Measurements from ENCODE around the gene PSMB7.
A peak's percentile ranks its signal among the peaks of the same experiment; 100 is the strongest.

The PSMB7 gene

DNA sequence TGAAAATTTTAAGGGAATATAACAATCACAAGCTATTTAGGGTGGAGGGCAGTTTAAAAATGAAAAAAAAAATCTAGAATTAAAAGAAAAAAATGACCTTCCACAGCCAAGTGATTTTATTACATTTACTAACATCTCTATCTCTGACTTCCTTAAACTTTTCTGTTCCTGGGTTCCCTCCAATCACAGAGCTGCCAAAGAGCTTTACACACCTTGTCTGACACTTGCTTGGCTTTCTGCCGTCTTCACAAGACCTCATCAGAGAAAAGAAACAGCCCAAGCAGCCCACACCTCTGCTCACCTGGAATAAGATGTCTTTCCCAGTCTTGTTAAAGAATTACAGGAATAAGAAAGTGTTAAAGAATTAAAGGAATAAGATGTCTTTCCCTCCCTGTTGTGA is 38.9 kb downstream of the PSMB7 start:
- TF ChIP-seq, protein P1, sequence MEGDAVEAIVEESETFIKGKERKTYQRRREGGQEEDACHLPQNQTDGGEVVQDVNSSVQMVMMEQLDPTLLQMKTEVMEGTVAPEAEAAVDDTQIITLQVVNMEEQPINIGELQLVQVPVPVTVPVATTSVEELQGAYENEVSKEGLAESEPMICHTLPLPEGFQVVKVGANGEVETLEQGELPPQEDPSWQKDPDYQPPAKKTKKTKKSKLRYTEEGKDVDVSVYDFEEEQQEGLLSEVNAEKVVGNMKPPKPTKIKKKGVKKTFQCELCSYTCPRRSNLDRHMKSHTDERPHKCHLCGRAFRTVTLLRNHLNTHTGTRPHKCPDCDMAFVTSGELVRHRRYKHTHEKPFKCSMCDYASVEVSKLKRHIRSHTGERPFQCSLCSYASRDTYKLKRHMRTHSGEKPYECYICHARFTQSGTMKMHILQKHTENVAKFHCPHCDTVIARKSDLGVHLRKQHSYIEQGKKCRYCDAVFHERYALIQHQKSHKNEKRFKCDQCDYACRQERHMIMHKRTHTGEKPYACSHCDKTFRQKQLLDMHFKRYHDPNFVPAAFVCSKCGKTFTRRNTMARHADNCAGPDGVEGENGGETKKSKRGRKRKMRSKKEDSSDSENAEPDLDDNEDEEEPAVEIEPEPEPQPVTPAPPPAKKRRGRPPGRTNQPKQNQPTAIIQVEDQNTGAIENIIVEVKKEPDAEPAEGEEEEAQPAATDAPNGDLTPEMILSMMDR (IDR thresholded peaks at IDR 0.05; ENCODE audit: control insufficient read depth, insufficient read depth, low read depth, low read length, missing control alignments): no peak
- no peak overlapping the region for H3K4me3 ChIP-seq (ENCODE audit: control insufficient read depth, low read depth, low read length)
- DNase-seq (ENCODE audit: low read depth): no peak

DNA sequence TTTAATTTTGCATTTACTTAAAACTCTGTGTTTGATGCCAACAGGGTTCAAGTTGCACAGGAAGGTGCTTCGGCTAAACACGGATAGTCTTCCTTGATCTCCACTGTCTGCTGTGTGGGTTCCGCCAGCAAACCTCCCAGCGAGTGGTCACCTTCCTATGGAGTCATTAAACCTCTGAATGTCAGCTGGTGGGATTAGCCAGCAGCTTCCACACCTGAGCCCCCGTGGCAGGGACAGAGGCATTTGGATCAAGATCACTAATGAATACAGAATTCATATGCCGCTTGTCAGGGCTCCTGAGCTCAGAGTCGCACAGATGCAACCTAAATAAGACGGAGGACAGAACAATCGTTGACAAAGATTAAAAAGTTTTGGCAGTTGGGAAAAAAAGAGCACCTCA is 39.5 kb downstream of the PSMB7 start:
- no peak for DNase-seq (ENCODE audit: low read depth)
- no peak overlapping the region for H3K4me3 ChIP-seq (ENCODE audit: control insufficient read depth, low read depth, low read length)

DNA sequence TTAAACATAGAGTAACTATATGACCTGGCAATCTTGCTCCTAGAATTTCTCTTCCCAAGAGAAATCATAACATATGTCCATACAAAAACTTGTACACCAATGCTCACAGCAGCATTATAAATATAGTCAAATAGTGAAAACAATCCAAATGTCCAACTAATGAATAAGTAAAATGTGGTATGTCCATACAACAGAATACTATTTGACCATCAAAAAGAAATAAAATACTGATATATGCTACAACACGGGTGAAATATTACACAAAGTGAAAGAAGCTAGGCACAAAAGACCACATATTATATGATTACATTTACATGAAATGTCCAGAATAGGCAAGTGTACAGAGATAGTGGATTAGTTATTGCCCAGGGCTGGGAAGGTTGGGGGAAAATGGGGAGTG is 41.4 kb downstream of the PSMB7 start:
- H3K4me3 ChIP-seq (ENCODE audit: control insufficient read depth, low read depth, low read length): no peak overlapping the region
- TF ChIP-seq, protein P1 (IDR thresholded peaks at IDR 0.05; ENCODE audit: control insufficient read depth, insufficient read depth, low read depth, low read length, missing control alignments): no peak
- no peak for DNase-seq (ENCODE audit: low read depth)

More for the DNA sequence above, 39.5 kb downstream of the PSMB7 start:
- TF ChIP-seq, protein P1 (IDR thresholded peaks at IDR 0.05; ENCODE audit: control insufficient read depth, insufficient read depth, low read depth, low read length, missing control alignments): no peak

DNA sequence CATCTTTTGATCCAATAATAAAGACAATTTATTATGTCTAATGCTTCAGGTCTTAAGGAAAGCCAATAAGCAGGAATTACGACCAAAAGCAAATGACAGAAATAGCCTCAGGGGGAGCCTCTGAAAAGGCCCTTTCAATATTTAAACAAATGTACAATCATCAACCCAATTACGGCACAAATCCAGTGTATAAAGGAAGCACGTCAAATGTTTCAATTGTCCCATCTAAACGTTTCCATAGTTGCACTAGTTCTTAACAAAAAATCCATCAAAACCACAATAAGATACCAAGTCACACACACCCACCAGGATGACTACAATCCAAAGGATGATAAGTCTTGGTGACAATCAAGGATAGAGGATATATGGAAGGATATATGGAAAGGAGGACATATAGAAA is 41.9 kb downstream of the PSMB7 start:
- TF ChIP-seq, protein P1 (IDR thresholded peaks at IDR 0.05; ENCODE audit: control insufficient read depth, insufficient read depth, low read depth, low read length, missing control alignments): no peak
- no peak overlapping the region for H3K4me3 ChIP-seq (ENCODE audit: control insufficient read depth, low read depth, low read length)
- no peak for DNase-seq (ENCODE audit: low read depth)

DNA sequence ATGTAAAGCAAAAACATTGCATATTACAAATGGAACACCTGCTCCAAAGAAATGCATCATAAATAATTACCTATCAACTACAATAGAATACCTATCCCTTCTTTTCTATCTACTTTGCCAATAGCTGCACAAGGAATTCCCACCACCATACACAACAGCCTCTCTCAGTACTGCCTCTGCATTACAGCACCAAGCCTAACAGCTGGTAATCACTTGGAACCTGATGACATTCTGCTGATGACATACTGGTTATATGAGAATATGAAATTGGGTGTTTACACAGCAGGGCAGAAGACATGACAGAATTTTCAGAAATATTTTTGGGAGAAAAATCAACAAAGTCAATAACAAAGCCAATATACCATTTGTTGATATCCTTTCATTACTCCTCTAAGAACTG is 43.2 kb downstream of the PSMB7 start:
- DNase-seq (ENCODE audit: low read depth): no peak
- H3K4me3 ChIP-seq (ENCODE audit: control insufficient read depth, low read depth, low read length): no peak overlapping the region
- TF ChIP-seq, protein P1 (IDR thresholded peaks at IDR 0.05; ENCODE audit: control insufficient read depth, insufficient read depth, low read depth, low read length, missing control alignments): no peak

DNA sequence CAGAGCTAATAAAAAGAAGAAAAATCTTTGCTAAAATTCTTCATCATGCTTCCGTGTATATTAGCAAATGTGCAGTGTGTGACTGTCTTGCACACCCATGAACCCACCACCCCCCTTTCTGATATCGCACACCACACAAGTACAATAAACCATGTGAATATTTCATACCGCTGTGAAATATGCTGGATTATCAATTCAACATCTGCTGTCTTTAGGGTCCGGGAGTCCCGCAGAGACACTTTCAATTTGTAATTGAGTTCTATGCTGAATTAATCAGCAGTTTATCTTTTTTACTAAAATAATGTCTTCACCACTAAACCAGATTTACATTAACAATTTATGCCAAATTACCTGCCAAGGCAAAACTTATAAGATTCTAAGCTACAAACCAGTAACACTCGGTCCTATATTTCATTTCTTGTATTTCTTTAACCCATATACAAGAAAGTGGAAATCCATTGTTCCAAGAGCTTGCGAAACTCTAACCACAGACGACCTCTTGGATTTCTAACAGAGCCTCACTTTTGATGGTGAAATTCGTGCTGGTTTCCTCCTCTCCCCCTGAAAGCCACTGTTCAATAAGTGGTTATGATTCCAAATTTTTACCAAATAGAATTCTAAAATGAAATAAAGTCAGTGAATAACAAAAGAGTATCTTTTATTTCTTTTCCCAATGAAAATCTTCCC is 44.2 kb downstream of the PSMB7 start:
- DNase-seq (ENCODE audit: low read depth): peak; percentile 18
- TF ChIP-seq, protein P1 (IDR thresholded peaks at IDR 0.05; ENCODE audit: control insufficient read depth, insufficient read depth, low read depth, low read length, missing control alignments): no peak
- no peak overlapping the region for H3K4me3 ChIP-seq (ENCODE audit: control insufficient read depth, low read depth, low read length)
